IPS-18a (cell line): ENCODE measurements around the gene PHAF1.

Source experiments
- H3K27ac ChIP-seq: one replicate; pipeline ENCODE4 v1.5.1; 2013; ENCODE audit warnings: low read length
- H3K27me3 ChIP-seq: one replicate; pipeline ENCODE4 v1.6.1; 2013; ENCODE audit warnings: mild to moderate bottlenecking, low read length; ENCODE audit not compliant: control insufficient read depth, insufficient read depth
- H3K36me3 ChIP-seq: one replicate; pipeline ENCODE4 v1.6.1; 2013; ENCODE audit warnings: low read depth, low read length; ENCODE audit not compliant: control insufficient read depth
- H3K4me1 ChIP-seq: one replicate; pipeline ENCODE4 v1.6.1; 2013; ENCODE audit warnings: low read depth, low read length; ENCODE audit not compliant: control insufficient read depth
- H3K4me3 ChIP-seq: one replicate; pipeline ENCODE4 v1.5.1; 2013; ENCODE audit warnings: low read length
- H3K9ac ChIP-seq: one replicate; pipeline ENCODE4 v1.6.1; 2013; ENCODE audit warnings: mild to moderate bottlenecking, low read length, moderate library complexity
- H3K9me3 ChIP-seq: one replicate; pipeline ENCODE4 v1.6.1; 2013; ENCODE audit warnings: low read depth, low read length; ENCODE audit not compliant: control insufficient read depth

The PHAF1 gene

DNA sequence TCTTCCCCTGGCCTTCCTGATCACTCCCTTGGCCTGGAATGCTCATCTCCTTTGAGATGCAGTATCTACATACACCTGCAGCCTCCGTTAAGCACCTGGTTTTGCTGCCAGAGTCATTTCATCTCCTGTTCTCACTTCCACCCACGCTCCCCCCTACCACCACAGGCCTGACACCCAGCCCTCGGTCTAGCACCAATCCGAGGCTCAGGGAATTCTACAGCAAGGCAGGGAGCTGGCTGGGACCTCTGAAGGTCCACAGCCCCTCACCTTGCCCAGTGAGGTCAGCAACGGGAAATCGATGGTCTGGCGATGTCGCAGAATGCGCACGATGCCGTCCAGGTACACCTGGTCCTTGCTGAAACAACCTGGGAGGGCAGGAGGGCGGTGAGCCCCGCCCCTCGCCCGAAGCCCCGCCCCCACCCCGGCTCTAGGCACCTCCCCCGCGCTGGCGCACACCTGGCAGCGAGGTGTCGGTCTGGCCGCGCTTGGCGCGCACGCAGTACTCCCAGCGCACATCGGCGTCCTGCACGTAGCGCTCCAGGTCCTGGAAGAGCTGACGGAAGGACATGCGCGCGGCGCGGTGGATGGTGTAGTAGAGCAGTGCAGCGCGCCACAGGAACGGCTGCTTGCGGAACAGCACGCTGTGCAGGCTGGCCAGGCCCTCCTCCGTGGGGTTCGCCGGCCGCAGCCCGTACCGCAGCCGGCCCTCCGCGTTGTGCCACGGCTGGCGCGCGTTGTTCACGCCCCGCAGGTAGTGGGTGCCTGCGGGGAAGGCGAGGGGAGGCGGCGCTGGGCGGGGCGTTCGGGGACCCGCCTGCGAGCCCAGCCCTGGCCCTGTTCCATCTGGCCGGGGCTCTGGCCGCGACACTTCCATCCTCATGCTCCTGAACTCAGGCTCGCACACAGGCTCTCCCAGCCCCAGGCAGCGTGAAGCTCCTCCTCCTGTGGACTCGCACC lies 68.3 kb downstream of the PHAF1 start:
- Histone ChIP-seq H3K27me3 (peaks cover 65% of the 10 kb centered on the region), H3K9ac (peak overlapping the region; percentile 4), H3K27ac (no peak overlapping the region), H3K4me1 (peaks cover 7% of the 10 kb centered on the region), H3K36me3 (no peaks in the 10 kb centered on the region), H3K9me3 (no peaks in the 10 kb centered on the region), H3K4me3 (peak overlapping the region; percentile 52)

DNA sequence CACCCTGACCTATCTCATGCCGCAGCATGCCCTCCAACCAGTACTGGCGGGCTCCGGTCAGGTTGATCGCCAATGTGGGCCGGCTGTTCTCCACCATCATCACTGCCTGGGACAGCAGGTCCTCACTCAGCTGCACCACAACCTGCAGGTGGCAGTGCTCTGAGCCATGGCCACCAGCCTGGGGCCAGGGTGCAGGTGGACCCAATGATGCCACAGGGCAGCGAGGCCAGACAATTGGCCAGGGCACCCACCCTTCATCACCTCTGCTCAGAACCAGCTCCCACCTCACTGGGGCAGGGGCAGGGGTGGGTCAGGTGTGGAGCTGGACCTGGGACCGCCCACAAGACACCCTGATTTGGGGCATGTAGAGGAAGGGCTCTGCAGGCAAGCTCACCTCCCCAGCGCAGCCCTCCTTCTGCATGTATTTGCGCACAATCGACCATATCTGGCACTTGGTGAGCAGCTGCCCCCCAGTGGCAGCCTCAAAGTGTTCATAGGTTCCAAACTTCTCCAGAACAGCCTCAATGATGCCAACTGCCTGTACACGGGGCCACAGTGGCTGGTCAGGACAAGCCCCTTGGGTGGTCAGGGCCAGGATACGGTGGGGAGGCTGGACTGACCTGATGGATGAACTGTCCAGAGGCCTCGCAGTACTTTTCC lies 69.8 kb downstream of the PHAF1 start:
- Histone ChIP-seq H3K9ac (no peak overlapping the region), H3K36me3 (no peaks in the 10 kb centered on the region), H3K4me1 (no peaks in the 10 kb centered on the region), H3K4me3 (no peak overlapping the region), H3K9me3 (no peaks in the 10 kb centered on the region), H3K27me3 (peaks cover 56% of the 10 kb centered on the region), H3K27ac (no peak overlapping the region)

DNA sequence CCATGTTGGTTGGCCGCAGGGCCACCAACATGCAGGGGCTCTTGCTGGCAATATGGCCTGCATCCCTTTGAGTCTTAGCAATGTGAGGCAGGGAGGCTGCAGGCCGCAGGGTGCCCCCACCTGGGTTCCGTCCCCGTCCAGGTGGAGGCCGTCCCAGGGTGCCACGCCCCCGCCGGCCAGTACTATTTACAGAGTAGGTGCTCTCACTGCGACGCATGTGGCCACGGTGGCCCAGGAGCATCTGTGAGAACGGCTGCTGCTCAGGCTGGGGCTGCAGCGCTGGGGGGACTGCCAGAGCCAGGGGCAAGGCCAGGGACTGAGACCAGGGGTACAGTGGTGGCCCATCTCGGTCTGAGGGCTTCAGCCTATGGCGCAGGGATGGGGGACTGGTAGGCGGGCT lies 70.4 kb downstream of the PHAF1 start:
- Histone ChIP-seq H3K4me1 (no peaks in the 10 kb centered on the region), H3K27ac (no peak overlapping the region), H3K9ac (no peak overlapping the region), H3K9me3 (no peaks in the 10 kb centered on the region), H3K36me3 (no peaks in the 10 kb centered on the region), H3K27me3 (peaks cover 56% of the 10 kb centered on the region), H3K4me3 (no peak overlapping the region)

DNA sequence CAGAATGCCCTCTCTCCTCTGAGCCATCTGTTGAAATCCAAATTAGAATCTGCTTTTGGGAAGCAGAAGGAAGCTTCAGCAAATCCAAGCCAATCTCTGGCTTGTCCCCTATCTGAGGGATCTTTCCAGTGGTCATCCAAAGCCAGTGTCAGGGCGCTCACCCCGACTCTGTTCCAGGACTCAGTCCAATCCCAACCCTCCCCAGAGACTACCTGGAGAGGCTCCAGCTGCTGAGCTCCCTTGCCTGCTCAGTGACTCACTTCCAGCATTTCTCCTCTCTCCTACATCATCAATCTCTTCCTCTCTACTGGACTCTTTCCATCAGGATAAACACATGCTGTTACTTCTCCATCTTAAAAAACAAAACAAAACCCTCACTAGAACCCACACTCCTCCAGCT lies 71.6 kb downstream of the PHAF1 start:
- no peaks in the 10 kb centered on the region for H3K36me3 ChIP-seq
- no peak overlapping the region for H3K27ac ChIP-seq
- H3K27me3 ChIP-seq, result peaks cover 56% of the 10 kb centered on the region
- peaks cover 3% of the 10 kb centered on the region for H3K4me1 ChIP-seq
- no peak overlapping the region for H3K9ac ChIP-seq
- H3K9me3 ChIP-seq, result no peaks in the 10 kb centered on the region
- no peak overlapping the region for H3K4me3 ChIP-seq

DNA sequence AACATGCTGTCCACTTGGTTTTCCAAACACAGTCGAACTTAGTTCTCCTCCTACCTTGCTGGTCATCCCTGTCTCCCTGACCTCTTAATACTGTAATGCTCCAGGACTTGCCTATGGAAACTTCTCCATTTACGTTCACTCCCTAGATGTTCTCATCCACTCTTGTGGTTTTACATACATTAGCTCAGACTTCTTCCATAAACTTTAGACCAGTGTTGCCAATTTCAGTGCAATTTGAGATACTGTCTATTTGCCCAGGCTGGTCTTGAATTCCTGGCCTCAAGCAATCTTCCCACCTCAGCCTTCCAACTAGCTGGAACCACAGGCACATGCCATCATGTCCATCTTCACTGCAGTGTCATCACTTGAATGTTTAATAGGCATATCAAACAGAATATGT lies 72.5 kb downstream of the PHAF1 start:
- Histone ChIP-seq H3K9ac (no peak overlapping the region), H3K27ac (no peak overlapping the region), H3K36me3 (no peaks in the 10 kb centered on the region), H3K27me3 (peaks cover 49% of the 10 kb centered on the region), H3K9me3 (no peaks in the 10 kb centered on the region), H3K4me3 (peak overlapping the region; percentile 71), H3K4me1 (peaks cover 3% of the 10 kb centered on the region)

DNA sequence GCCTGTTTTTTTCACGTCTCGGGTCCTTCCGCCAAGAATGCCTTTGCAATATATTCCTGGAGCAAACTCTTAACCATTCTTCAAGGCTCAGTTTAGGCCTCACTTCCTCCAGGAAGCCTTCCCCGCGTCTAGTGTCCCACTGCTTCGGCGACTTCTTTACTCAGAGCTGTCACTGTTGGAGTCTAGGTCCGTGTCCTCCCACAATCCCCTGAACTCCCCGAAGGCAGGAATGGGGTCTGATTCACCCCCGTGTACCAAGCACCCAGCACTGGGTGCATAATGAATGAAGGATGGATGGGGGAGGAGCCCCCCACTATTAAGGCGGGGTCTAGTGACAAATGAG lies 73.5 kb downstream of the PHAF1 start:
- Histone ChIP-seq H3K27ac (no peak overlapping the region), H3K4me1 (peaks cover 3% of the 10 kb centered on the region), H3K27me3 (peaks cover 42% of the 10 kb centered on the region), H3K9ac (peak overlapping the region; percentile 83), H3K4me3 (peak overlapping the region; percentile 71), H3K9me3 (no peaks in the 10 kb centered on the region), H3K36me3 (no peaks in the 10 kb centered on the region)

DNA sequence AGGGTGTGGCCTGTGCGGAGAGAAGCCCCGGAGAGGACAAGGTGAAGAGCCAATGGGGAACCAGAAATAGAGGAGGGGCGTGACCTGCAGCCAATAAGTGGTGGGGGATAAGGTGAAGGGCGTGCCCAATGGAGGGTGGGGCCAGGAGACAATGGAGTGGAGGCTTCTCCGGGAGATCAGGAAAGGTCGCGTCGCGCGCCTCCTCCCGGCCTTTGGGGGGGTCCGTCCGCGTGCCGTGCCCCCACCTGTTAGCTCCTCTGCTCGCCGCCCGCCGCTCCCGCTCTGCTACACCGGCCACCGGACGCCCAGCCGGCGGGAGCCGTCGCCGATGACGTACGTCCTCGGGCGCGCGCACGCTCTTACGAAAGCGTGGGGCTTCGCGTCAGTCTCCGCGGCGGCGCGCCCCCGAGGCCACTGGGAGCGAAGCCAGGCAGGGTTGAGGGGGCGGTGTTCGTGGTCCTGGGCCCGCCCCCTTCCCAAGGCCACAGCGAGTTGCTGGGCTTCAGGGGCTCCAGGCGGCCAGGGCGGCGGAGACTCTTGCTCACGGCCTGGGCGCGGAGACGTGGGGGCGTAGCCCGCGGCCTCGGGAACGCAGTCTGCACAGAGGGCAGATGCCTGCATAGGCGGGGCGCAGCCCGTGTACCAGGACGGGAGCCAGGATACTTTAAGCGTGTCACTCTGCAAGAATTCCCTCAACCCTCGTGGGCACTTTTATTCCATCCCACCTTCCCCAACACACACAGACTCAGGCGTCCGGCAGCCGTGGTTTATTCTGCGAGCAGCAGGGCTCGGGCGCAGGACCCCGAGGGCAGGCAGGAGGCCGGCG lies 74.1 kb downstream of the PHAF1 start, which contains the start of gene MATCAP1:
MATCAP1 (minus strand) TSS at position 337 of the 826 bp plus-strand sequence. CDS start 3,353 bp downstream, outside the sequence.
- Histone ChIP-seq H3K9me3 (no peaks in the 10 kb centered on the region), H3K9ac (peak within 1 kb of the TSS; percentile 83), H3K27me3 (peaks cover 38% of the 10 kb centered on the region), H3K4me1 (peaks cover 3% of the 10 kb centered on the region), H3K36me3 (no peaks in the 10 kb centered on the region), H3K27ac (peak within 1 kb of the TSS; percentile 78), H3K4me3 (peak within 1 kb of the TSS; percentile 71)

DNA sequence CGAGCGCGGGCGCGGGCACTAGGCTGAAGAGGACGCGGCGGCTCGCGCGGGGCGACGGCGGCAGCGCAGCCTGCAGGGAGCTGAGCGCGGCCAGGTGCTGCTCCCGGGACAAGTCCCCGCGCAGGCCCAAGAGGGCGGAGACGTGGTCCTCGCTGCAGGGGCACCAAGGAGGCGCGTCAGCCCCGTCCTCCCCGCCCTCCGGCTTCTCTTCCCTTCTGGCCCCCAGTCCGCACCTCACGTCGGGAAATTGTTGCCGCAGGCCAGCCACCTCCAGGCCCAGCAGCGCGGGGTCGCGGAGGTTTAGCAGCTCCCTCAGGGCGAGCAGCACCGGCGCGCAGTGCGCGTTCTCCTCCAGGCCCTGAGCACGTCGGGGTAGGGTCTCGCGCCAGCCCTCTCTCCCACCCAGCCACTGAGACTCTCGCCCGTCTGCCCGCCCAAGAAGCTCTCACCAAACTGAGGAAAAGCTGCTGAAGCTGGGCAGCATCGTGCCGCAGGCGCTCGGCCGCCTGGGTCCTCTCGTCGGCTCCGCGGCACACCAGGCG lies 74.8 kb downstream of the PHAF1 start:
- Histone ChIP-seq H3K27ac (no peak overlapping the region), H3K9ac (no peak overlapping the region), H3K4me3 (peak overlapping the region; percentile 71)

DNA sequence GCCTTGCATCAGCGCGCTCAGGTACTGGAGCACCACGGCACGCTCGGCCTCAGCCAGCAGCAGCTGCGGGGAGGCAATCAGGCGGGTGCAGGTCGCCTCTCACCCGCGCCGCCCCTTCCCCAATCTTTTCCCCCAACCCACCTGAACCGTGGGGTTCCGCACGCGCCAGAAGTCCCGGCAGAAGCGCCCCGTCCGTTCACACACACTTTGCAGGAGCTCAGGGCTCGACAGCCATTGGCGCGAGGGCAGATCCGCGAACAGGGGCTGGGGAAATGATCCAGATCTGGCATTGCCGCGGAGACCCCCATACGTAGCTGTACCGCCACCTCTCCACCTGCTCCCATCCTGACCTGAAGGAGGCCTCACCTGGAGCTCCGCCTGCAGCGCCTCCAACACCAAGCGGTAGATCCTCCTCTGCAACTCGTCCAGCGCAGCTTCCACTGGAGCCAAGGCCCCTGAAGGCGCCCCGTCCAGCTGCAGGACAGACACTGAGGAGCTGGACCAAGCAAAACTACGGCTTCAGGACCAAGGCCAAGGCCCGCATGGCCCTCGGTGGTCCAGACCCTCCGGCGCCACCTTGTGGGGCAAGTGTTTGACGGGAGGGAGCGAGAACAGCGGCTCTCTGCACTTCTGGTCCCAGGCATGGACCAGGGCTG lies 75.4 kb downstream of the PHAF1 start:
- peak overlapping the region; percentile 71 for H3K4me3 ChIP-seq
- no peak overlapping the region for H3K27ac ChIP-seq
- H3K9me3 ChIP-seq, result no peaks in the 10 kb centered on the region
- H3K4me1 ChIP-seq, result peaks cover 3% of the 10 kb centered on the region
- H3K27me3 ChIP-seq, result peaks cover 27% of the 10 kb centered on the region
- H3K9ac ChIP-seq, result no peak overlapping the region
- H3K36me3 ChIP-seq, result no peaks in the 10 kb centered on the region

More for the DNA sequence above, 74.8 kb downstream of the PHAF1 start:
- peaks cover 31% of the 10 kb centered on the region for H3K27me3 ChIP-seq
- H3K9me3 ChIP-seq, result no peaks in the 10 kb centered on the region
- H3K36me3 ChIP-seq, result no peaks in the 10 kb centered on the region
- peaks cover 3% of the 10 kb centered on the region for H3K4me1 ChIP-seq

DNA sequence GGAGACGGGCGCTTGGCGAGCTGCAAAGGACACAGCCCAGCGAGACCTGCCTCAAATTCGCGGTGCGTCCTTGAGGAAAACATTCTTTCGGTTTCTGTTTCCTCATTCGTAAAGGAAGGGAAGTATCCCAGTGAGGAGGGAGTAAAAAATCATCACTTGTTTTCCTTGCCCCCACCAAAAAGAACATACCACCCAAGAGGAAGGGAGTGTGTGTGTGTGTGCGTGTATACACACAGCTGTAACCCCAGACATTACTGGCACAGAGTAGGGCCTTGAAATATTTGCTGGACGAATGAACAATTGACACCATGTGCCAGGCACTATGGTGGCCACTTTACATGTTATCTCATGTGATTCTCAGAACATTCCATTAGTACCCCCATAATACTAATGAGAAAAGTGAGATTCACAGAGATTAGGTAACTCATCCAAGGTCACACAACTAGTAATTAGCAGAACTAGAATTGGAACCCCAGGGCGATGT lies 76.0 kb downstream of the PHAF1 start:
- peaks cover 3% of the 10 kb centered on the region for H3K4me1 ChIP-seq
- H3K4me3 ChIP-seq, result no peak overlapping the region

More for the DNA sequence above, 76.0 kb downstream of the PHAF1 start:
- Histone ChIP-seq H3K27ac (no peak overlapping the region), H3K27me3 (peaks cover 27% of the 10 kb centered on the region), H3K9ac (no peak overlapping the region), H3K36me3 (no peaks in the 10 kb centered on the region), H3K9me3 (no peaks in the 10 kb centered on the region)
